ENCODE measurements around the gene LUZP2. TPM values are rescaled to one million over a fixed set of nuclear protein-coding genes. Genes with fewer than 3 reads are reported as not detected.

LUZP2 gene
- total RNA-seq, 2 donors from 2014 or later, result 0.28 to 4.1 TPM

GRCh38 chr11:24642648-24643047 lies 145.8 kb downstream of the LUZP2 start:
- intact Hi-C loops (cut with DNase I), result no loop called here
- Histone ChIP-seq H3K4me1 (replicated peaks) (no peaks in the 10 kb centered on the region), H3K27ac (no peak overlapping the region), H3K27me3 (replicated peaks; ENCODE audit: insufficient read depth) (no peaks in the 10 kb centered on the region), H3K36me3 (no peaks in the 10 kb centered on the region), H3K9me3 (no peaks in the 10 kb centered on the region), H3K4me3 (no peak overlapping the region)
- no peak for TF ChIP-seq POLR2A (IDR thresholded peaks at IDR 0.05)
- TF ChIP-seq CTCF (IDR thresholded peaks at IDR 0.05), result no peak
- no peak for TF ChIP-seq POLR2AphosphoS5 (IDR thresholded peaks at IDR 0.05)
- no peak for DNase-seq (ENCODE audit: low spot score)

- H3K4me3 ChIP-seq, result no peak overlapping the region
- DNase-seq (ENCODE audit: low spot score), result no peak
- H3K9me3 ChIP-seq, result no peaks in the 10 kb centered on the region
- H3K36me3 ChIP-seq, result no peaks in the 10 kb centered on the region
- TF ChIP-seq POLR2A (IDR thresholded peaks at IDR 0.05) (no peak), POLR2AphosphoS5 (IDR thresholded peaks at IDR 0.05) (no peak), CTCF (IDR thresholded peaks at IDR 0.05) (no peak)
- intact Hi-C loops (cut with DNase I), result no loop called here
- no peak overlapping the region for H3K27ac ChIP-seq
- H3K27me3 ChIP-seq (replicated peaks; ENCODE audit: insufficient read depth), result no peaks in the 10 kb centered on the region
- no peaks in the 10 kb centered on the region for H3K4me1 ChIP-seq (replicated peaks)
Measured at GRCh38 chr11:24645563-24645962, 148.7 kb downstream of the LUZP2 start.

DNA sequence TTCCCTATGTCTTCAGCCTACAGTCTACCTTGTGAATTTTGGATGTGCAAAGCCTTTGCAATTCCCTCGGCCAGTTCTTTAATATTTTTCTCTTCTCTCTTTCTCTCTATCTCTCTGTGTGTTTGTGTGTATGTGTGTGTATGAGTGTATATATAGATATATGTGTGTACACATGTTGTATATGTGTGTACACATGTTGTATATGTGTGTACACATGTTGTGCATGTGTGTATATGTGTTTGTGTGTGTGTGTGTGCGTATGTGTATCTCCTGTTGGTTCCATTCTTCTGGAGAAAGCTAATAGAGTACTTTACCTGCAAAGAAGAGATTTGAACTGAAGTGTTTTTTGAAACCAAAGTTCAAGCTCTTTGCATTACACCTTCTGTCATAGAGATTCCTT lies 155.0 kb downstream of the LUZP2 start:
- DNase-seq (ENCODE audit: low spot score), result no peak
- TF ChIP-seq POLR2A (IDR thresholded peaks at IDR 0.05) (no peak), CTCF (IDR thresholded peaks at IDR 0.05) (no peak), POLR2AphosphoS5 (IDR thresholded peaks at IDR 0.05) (no peak)
- Histone ChIP-seq H3K36me3 (no peaks in the 10 kb centered on the region), H3K4me1 (replicated peaks) (no peaks in the 10 kb centered on the region), H3K9me3 (no peaks in the 10 kb centered on the region), H3K27me3 (replicated peaks; ENCODE audit: insufficient read depth) (no peaks in the 10 kb centered on the region), H3K4me3 (no peak overlapping the region), H3K27ac (no peak overlapping the region)
- intact Hi-C loops (cut with DNase I), result no loop called here
- WGBS, result 87% methylated on average over 2 of the region's 2 CpGs

GRCh38 chr11:24653901-24654300 lies 157.0 kb downstream of the LUZP2 start:
- Histone ChIP-seq H3K27ac (no peak overlapping the region), H3K4me1 (replicated peaks) (no peaks in the 10 kb centered on the region), H3K36me3 (no peaks in the 10 kb centered on the region), H3K9me3 (no peaks in the 10 kb centered on the region), H3K4me3 (no peak overlapping the region), H3K27me3 (replicated peaks; ENCODE audit: insufficient read depth) (no peaks in the 10 kb centered on the region)
- intact Hi-C loops (cut with DNase I), result no loop called here
- DNase-seq (ENCODE audit: low spot score), result no peak
- 79% methylated on average over 4 of the region's 4 CpGs for WGBS
- no peak for TF ChIP-seq CTCF (IDR thresholded peaks at IDR 0.05)
- no peak for TF ChIP-seq POLR2AphosphoS5 (IDR thresholded peaks at IDR 0.05)
- no peak for TF ChIP-seq POLR2A (IDR thresholded peaks at IDR 0.05)

DNA sequence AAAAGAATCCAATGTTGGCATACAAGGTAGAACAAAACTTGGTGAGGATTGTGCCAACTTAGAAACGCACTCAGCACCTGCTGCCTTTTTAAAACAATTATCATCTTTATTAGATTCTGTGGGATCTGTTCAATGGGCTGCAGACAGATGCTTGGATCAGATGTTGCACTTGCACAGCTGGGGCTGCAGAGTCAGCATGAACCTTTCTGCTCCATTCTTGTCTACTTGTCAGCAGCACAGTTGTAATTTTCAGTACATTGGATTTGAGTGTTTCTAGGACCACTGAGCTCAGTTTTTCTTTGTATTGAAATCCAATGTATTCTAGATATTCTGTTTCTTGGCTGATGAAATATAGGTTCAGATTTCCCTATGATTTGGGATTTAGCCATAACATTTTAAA lies 164.5 kb downstream of the LUZP2 start:
- H3K9me3 ChIP-seq, result no peaks in the 10 kb centered on the region
- no peak for TF ChIP-seq CTCF (IDR thresholded peaks at IDR 0.05)
- TF ChIP-seq POLR2AphosphoS5 (IDR thresholded peaks at IDR 0.05), result no peak
- no peak for DNase-seq (ENCODE audit: low spot score)
- intact Hi-C loops (cut with DNase I), result no loop called here
- no peak overlapping the region for H3K4me3 ChIP-seq
- no peak overlapping the region for H3K27ac ChIP-seq
- no peaks in the 10 kb centered on the region for H3K27me3 ChIP-seq (replicated peaks; ENCODE audit: insufficient read depth)
- no peaks in the 10 kb centered on the region for H3K36me3 ChIP-seq
- WGBS, result 44% methylated on average over 1 of the region's 1 CpG
- H3K4me1 ChIP-seq (replicated peaks), result no peaks in the 10 kb centered on the region
